Peyer's patch (tissue), 4 donors: ENCODE measurements around the gene ANKRD11. TPM values are rescaled to one million over a fixed set of nuclear protein-coding genes. Genes with fewer than 3 reads are reported as not detected.
"Not testable (repeated sequence)": the region's sequence is repeated elsewhere in the genome, so short reads cannot be mapped to it uniquely, and the experiment has no call there.

Experiments used
- DNase-seq, 3 donors: peaks; one replicate each; pipeline ENCODE4 v3.0.0-alpha.2; 2017 to 2019
- H3K27ac ChIP-seq, 4 donors: fragments of 200-600 bp; sonication (generic); one replicate each; pipeline ENCODE4 v1.5.1; 2016 to 2019
- H3K27me3 ChIP-seq, 2 donors: fragments of 200-600 bp; sonication (generic); one replicate each; pipeline ENCODE4 v1.5.1; 2019
- H3K36me3 ChIP-seq, 3 donors: fragments of 200-600 bp; sonication (generic); one replicate each; pipeline ENCODE4 v1.5.1; 2016 to 2019
- H3K4me1 ChIP-seq, 4 donors: fragments of 200-600 bp; sonication (generic); one replicate each; pipeline ENCODE4 v1.5.1; 2016 to 2019
- H3K4me3 ChIP-seq, 4 donors: fragments of 200-600 bp; sonication (generic); 1 replicate in 3 of 4; 2 replicates in 1 of 4; pipeline ENCODE4 v1.5.1; 2016 to 2019; ENCODE audit warnings: mild to moderate bottlenecking in 1 of 4
- H3K9me3 ChIP-seq, 4 donors: fragments of 200-600 bp; sonication (generic); one replicate each; pipeline ENCODE4 v1.5.1; 2016 to 2019; ENCODE audit warnings: mild to moderate bottlenecking in 1 of 4
- CTCF ChIP-seq, 6 experiments: fragments of 450-650 bp in 4 of 6; fragments of 200-600 bp in 2 of 6; sonication (generic) in 1 of 6; IDR thresholded peaks; one replicate each; pipeline ENCODE4 v1.5.1; 2017 to 2019; ENCODE audit warnings: antibody characterized with exemption in 6 of 6, mild to moderate bottlenecking in 3 of 6, moderate library complexity in 1 of 6
- POLR2A ChIP-seq, 2 donors: fragments of 450-650 bp; IDR thresholded peaks; one replicate each; pipeline ENCODE4 v1.5.1; 2017; ENCODE audit warnings: antibody characterized with exemption in 2 of 2, mild to moderate bottlenecking in 2 of 2, moderate library complexity in 2 of 2
- total RNA-seq, 4 donors: library from RNA; depleted of rRNA; stranded (reverse); fragments of >200 nt; gene quantifications; one replicate each; pipeline ENCODE4 v1.1.0, GENCODE V29; 2016

Gene ANKRD11
- total RNA-seq, 4 donors from 2014 or later: 177 to 227 (median 211) TPM

GRCh38 chr16:89437991-89438390, 52.4 kb downstream of the ANKRD11 start:
- H3K4me1 ChIP-seq: peaks cover 0 to 85% (median 17%) of the 10 kb centered on the region in 4 donors
- no peaks in the 10 kb centered on the region for H3K36me3 ChIP-seq
- TF ChIP-seq CTCF (IDR thresholded peaks at IDR 0.05) (no peak), POLR2A (IDR thresholded peaks at IDR 0.05) (no peak)
- H3K4me3 ChIP-seq: no peak overlapping the region
- peak overlapping the region in 1 of 4 donors; percentile 28 for H3K27ac ChIP-seq
- H3K9me3 ChIP-seq: no peaks in the 10 kb centered on the region
- peak in 1 of 3 donors; percentile 73 for DNase-seq
- no peaks in the 10 kb centered on the region for H3K27me3 ChIP-seq

GRCh38 chr16:89437251-89437987, 52.9 kb downstream of the ANKRD11 start:
- Histone ChIP-seq H3K4me1 (peaks cover 0 to 85% (median 14%) of the 10 kb centered on the region in 4 donors), H3K4me3 (no peak overlapping the region)

GRCh38 chr16:89436366-89436765, 54.0 kb downstream of the ANKRD11 start:
- no peaks in the 10 kb centered on the region for H3K36me3 ChIP-seq
- no peak for DNase-seq
- TF ChIP-seq CTCF (IDR thresholded peaks at IDR 0.05): no peak
- no peak for TF ChIP-seq POLR2A (IDR thresholded peaks at IDR 0.05)
- no peaks in the 10 kb centered on the region for H3K9me3 ChIP-seq
- no peaks in the 10 kb centered on the region for H3K27me3 ChIP-seq
- H3K4me1 ChIP-seq: peaks cover 0 to 85% (median 16%) of the 10 kb centered on the region in 4 donors
- H3K4me3 ChIP-seq: no peak overlapping the region
- H3K27ac ChIP-seq: no peak overlapping the region

More at GRCh38 chr16:89437251-89437987, 52.9 kb downstream of the ANKRD11 start:
- Histone ChIP-seq H3K27me3 (no peaks in the 10 kb centered on the region), H3K36me3 (no peaks in the 10 kb centered on the region), H3K9me3 (no peaks in the 10 kb centered on the region), H3K27ac (peak overlapping the region in 1 of 4 donors; percentile 26)
- TF ChIP-seq POLR2A (IDR thresholded peaks at IDR 0.05) (no peak), CTCF (IDR thresholded peaks at IDR 0.05) (no peak)
- no peak for DNase-seq

- not testable (repeated sequence) for H3K27me3 ChIP-seq, H3K9me3 ChIP-seq, H3K27ac ChIP-seq, H3K36me3 ChIP-seq, H3K4me3 ChIP-seq, DNase-seq
- peaks cover 4 to 84% (median 20%) of the 10 kb centered on the region in 4 donors for H3K4me1 ChIP-seq
Measured at GRCh38 chr16:89435059-89435458, 55.3 kb downstream of the ANKRD11 start.

- TF ChIP-seq POLR2A (IDR thresholded peaks at IDR 0.05) (no peak), CTCF (IDR thresholded peaks at IDR 0.05) (no peak)
- Histone ChIP-seq H3K36me3 (no peaks in the 10 kb centered on the region), H3K27me3 (no peaks in the 10 kb centered on the region), H3K4me1 (peaks cover 4 to 78% (median 19%) of the 10 kb centered on the region in 4 donors), H3K9me3 (no peaks in the 10 kb centered on the region), H3K27ac (no peak overlapping the region), H3K4me3 (no peak overlapping the region)
- DNase-seq: no peak
Measured at GRCh38 chr16:89434490-89434889, 55.9 kb downstream of the ANKRD11 start.

- not testable (repeated sequence) for DNase-seq
Measured at GRCh38 chr16:89433363-89433984, 56.9 kb downstream of the ANKRD11 start.

More at GRCh38 chr16:89433363-89433984, 56.9 kb downstream of the ANKRD11 start:
- not testable (repeated sequence) for H3K36me3 ChIP-seq, H3K4me3 ChIP-seq, H3K27ac ChIP-seq, H3K9me3 ChIP-seq, H3K27me3 ChIP-seq
- H3K4me1 ChIP-seq: peaks cover 4 to 70% (median 17%) of the 10 kb centered on the region in 4 donors
